ENCODE data around the gene SH3BP4.

SH3BP4 gene

DNA sequence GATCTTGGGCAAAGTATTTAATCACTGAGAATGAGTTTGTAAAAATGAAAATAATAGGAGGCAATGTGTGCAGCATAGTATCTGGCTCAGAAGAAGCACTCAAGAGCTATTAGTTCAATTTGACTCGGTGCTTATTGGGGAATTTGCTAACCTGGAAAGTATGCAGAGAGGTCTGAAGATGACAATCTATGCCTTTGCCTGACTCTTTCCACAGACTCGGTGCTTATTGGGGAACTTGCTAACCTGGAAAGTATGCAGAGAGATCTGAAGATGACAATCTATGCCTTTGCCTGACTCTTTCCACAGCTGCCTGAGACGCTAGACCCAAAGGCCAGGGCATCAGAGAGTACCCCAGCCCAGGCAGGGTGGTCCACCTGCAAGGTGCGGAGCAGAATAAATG is 12.2 kb upstream of the SH3BP4 start:
- CTCF ChIA-PET: interaction anchor here (1.4 kb wide), 1 partner anchor 13 kb away, joined by 3 read pairs; no protein-coding TSS in a partner anchor
- TF ChIP-seq, protein P1, sequence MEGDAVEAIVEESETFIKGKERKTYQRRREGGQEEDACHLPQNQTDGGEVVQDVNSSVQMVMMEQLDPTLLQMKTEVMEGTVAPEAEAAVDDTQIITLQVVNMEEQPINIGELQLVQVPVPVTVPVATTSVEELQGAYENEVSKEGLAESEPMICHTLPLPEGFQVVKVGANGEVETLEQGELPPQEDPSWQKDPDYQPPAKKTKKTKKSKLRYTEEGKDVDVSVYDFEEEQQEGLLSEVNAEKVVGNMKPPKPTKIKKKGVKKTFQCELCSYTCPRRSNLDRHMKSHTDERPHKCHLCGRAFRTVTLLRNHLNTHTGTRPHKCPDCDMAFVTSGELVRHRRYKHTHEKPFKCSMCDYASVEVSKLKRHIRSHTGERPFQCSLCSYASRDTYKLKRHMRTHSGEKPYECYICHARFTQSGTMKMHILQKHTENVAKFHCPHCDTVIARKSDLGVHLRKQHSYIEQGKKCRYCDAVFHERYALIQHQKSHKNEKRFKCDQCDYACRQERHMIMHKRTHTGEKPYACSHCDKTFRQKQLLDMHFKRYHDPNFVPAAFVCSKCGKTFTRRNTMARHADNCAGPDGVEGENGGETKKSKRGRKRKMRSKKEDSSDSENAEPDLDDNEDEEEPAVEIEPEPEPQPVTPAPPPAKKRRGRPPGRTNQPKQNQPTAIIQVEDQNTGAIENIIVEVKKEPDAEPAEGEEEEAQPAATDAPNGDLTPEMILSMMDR (IDR thresholded peaks at IDR 0.05; ENCODE audit: insufficient read depth, low read length, missing control alignments): no peak
- POLR2A ChIA-PET: no interaction called here
- DNase-seq (ENCODE audit: low read depth, low spot score): no peak
- no peak overlapping the region for H3K4me3 ChIP-seq (ENCODE audit: low read depth, low read length)

DNA sequence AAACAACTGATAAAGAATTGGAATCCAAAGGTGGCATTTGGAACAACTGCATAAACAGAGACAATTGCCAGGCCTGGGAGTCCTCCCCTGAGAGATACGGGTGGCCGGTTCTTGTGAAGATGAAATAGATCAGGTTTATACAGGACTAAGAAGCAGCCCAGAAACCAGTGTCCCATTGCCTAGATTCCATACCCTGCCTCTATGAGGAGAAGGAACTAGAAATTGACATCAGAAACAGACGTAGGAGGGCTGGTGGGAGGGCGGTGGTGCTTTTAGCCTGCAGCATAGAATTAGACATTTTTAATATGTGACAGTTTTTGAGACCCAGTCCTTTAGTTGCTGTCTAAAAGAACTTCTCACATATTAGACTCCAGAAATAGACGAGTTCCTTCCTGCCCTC is 11.8 kb upstream of the SH3BP4 start:
- TF ChIP-seq, protein P1 (IDR thresholded peaks at IDR 0.05; ENCODE audit: insufficient read depth, low read length, missing control alignments): no peak
- CTCF ChIA-PET: interaction anchor here (1.0 to 1.4 kb wide), 2 partner anchors 14 to 167 kb away, joined by 3 read pairs; no protein-coding TSS in a partner anchor
- DNase-seq (ENCODE audit: low read depth, low spot score): no peak
- H3K4me3 ChIP-seq (ENCODE audit: low read depth, low read length): no peak overlapping the region
- POLR2A ChIA-PET: no interaction called here

DNA sequence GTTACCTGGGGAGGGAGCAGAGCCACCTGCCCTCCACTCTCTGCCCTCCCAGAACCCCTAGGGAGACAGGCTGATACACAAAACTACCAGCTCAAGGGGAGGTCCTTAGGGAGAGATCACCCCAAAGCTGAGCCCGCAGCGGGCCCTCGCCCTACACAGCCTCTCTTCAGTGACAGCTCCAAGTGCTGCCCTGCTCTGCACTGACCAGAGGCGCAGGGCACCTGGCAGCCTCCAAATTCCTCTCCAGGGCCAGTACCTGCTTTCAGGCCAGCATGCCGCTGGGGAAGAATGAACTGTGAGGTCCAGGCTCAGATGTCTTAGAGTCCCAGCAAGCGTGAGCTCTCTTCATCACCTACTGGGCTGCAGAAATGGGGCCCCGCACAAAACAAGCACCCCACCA is 11.3 kb upstream of the SH3BP4 start:
- TF ChIP-seq, protein P1 (IDR thresholded peaks at IDR 0.05; ENCODE audit: insufficient read depth, low read length, missing control alignments): no peak
- CTCF ChIA-PET: interaction anchor here (1.0 kb wide), 1 partner anchor 167 kb away, joined by 3 read pairs; no protein-coding TSS in a partner anchor
- no peak for DNase-seq (ENCODE audit: low read depth, low spot score)

DNA sequence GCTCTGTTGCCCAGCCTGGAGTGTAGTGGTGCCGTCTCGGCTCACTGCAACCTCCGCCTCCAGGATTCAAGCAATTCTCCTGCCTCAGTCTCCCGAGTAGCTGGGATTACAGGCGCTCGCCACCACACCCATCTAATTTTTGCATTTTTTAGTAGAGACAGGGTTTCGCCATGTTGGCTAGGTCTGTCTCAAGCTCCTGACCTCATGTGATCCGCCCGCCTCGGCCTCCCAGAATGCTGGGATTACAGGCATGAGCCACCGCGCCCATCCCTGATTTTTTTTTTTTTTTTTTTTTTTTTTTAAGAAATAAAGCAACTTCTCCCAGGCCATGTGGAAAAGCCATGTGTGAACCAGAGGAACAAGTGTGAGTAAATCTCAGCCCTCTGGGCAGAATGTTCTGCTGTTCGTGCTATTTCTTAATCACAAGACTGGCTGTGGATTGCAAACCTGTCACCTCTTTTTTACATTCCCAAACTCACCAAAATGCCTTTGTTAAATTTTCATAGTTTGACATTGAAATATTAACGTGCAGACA is 6.4 kb upstream of the SH3BP4 start:
- DNase-seq (ENCODE audit: low read depth, low spot score): no peak
- POLR2A ChIA-PET: no interaction called here
- CTCF ChIA-PET: no interaction called here
- H3K4me3 ChIP-seq (ENCODE audit: low read depth, low read length): no peak overlapping the region
- TF ChIP-seq, protein P1 (IDR thresholded peaks at IDR 0.05; ENCODE audit: insufficient read depth, low read length, missing control alignments): no peak

More for the DNA sequence above, 11.3 kb upstream of the SH3BP4 start:
- H3K4me3 ChIP-seq (ENCODE audit: low read depth, low read length): no peak overlapping the region
- POLR2A ChIA-PET: no interaction called here

DNA sequence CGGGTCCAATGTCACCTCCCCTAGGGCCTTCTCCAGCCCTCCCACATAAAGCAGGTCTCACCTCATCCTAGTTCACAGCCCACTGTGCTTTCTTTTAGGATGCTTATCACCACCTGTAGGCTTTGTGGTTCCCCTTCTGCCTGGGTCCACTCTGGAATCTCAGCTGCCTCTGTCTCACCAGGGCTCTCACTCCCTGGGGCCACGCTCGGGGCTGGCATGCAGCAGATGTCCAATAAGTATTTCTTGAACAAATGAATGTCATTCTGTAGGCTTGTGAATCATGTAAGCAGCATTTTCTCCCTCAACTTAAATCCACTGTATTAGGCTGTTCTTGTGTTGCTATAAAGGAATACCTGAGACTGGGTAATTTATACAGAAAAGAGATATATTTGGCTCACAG is 4.3 kb upstream of the SH3BP4 start:
- CTCF ChIA-PET: interaction anchor here (1.6 kb wide), 1 partner anchor 169 kb away, joined by 5 read pairs; no protein-coding TSS in a partner anchor
- no peak for DNase-seq (ENCODE audit: low read depth, low spot score)
- no peak overlapping the region for H3K4me3 ChIP-seq (ENCODE audit: low read depth, low read length)

DNA sequence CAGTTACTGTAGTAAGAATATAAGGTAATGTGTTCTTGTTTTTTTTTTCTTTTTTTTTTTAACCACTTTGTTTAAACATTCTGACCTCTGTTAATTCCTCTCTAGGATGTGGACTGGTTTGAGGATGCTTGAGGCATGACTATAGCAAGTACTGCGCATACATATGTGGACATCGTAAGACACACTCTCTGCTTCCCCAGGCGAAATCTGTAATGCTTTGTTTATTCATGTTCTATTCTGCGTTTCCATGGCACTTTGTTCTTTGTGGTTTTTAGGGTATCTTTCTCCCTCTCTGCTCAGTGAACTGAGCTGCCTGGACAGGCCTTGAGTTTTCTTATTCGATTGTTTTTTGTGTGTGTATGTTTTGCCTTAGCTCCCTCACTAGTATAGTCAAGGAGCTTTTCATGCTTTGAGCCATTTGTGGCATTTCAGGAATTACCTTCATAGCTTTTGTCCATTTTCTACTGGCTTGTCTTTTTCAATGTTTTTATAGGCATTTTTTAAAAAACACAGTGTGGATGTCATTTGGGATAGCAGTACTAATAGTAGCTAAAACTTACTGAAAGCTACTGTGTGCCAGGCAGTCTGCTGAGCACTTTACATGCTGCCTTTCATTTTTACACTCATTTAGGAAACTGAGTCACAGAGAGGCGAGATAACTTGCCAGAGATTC is 1.9 kb upstream of the SH3BP4 start:
- 0 out of 2 replicates have a peak overlapping the region, but pooled peaks have one; percentile 21 for H3K4me3 ChIP-seq (ENCODE audit: low read depth, low read length)
- POLR2A ChIA-PET: interaction anchor here (1.0 to 1.3 kb wide), 6 partner anchors 32 to 316 kb away, joined by 4 to 10 read pairs (median 4); no protein-coding TSS in a partner anchor
- CTCF ChIA-PET: interaction anchor here (0.7 to 1.7 kb wide), 10 partner anchors 20 to 405 kb away, joined by 3 to 7 read pairs (median 4); no protein-coding TSS in a partner anchor
- DNase-seq (ENCODE audit: low read depth, low spot score): peak; percentile 99
- TF ChIP-seq, protein P1 (IDR thresholded peaks at IDR 0.05; ENCODE audit: insufficient read depth, low read length, missing control alignments): no peak

More for the DNA sequence above, 4.3 kb upstream of the SH3BP4 start:
- POLR2A ChIA-PET: no interaction called here
- TF ChIP-seq, protein P1 (IDR thresholded peaks at IDR 0.05; ENCODE audit: insufficient read depth, low read length, missing control alignments): no peak

Measured in AG04449 (cell line).